Measurements from ENCODE around the gene KRT8.

DNA sequence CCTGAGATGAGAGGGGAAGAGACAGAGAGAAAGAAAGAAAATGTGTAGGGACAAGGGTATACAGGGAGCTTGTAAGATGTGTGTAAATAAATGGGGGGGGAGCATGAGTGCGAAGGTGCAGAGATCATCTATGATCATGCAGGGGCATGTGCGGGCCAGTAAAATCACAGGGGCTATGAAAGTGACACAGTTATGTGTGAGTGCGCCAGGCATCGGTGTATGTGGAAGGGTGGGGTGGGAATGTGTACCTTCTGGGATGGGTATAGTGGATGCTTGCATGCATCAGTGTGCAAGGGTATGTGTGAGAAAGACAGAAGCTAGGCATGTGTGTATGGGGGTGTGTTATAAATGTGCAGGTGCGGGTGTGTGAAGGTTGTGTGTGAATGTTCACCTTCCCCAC lies 37.7 kb downstream of the KRT8 start:
- TF ChIP-seq RBBP5 (conservative IDR thresholded peaks at IDR 0.05) (no peak), E2F4 (IDR thresholded peaks at IDR 0.05; ENCODE audit: low read depth, low read length) (no peak), SUZ12 (IDR thresholded peaks at IDR 0.05; ENCODE audit: unreplicated experiment) (no peak), EGR1 (IDR thresholded peaks at IDR 0.05; ENCODE audit: borderline replicate concordance in 1 of 2, low read depth in 2 of 2, low read length in 2 of 2) (no peak), CBFB (IDR thresholded peaks at IDR 0.05; ENCODE audit: low read depth) (no peak), SMAD1 (IDR thresholded peaks at IDR 0.05; ENCODE audit: low read depth, partially characterized antibody) (no peak), ZBTB4 (CRISPR knock-in tag; IDR thresholded peaks at IDR 0.05) (no peak), POLR2A (IDR thresholded peaks at IDR 0.05; ENCODE audit: low read depth, low read length) (no peak)
- TF ChIP-seq, protein P1, sequence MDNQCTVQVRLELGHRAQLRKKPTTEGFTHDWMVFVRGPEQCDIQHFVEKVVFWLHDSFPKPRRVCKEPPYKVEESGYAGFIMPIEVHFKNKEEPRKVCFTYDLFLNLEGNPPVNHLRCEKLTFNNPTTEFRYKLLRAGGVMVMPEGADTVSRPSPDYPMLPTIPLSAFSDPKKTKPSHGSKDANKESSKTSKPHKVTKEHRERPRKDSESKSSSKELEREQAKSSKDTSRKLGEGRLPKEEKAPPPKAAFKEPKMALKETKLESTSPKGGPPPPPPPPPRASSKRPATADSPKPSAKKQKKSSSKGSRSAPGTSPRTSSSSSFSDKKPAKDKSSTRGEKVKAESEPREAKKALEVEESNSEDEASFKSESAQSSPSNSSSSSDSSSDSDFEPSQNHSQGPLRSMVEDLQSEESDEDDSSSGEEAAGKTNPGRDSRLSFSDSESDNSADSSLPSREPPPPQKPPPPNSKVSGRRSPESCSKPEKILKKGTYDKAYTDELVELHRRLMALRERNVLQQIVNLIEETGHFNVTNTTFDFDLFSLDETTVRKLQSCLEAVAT (IDR thresholded peaks at IDR 0.05): no peak
- TF ChIP-seq, protein P2, sequence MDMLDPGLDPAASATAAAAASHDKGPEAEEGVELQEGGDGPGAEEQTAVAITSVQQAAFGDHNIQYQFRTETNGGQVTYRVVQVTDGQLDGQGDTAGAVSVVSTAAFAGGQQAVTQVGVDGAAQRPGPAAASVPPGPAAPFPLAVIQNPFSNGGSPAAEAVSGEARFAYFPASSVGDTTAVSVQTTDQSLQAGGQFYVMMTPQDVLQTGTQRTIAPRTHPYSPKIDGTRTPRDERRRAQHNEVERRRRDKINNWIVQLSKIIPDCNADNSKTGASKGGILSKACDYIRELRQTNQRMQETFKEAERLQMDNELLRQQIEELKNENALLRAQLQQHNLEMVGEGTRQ (IDR thresholded peaks at IDR 0.05; ENCODE audit: borderline replicate concordance, low read depth, low read length): no peak

Measured in GM12878 (cell line).